IMR-90 (cell line): ENCODE data around the gene XRN2.

ENCODE experiments used
- CEBPB ChIP-seq: IDR thresholded peaks from 2 replicates; pipeline ENCODE4 v1.6.1; 2012; ENCODE audit warnings: low read depth, low read length, improper control_type of control experiment
- CHD1 ChIP-seq: IDR thresholded peaks from 2 replicates; pipeline ENCODE4 v1.6.1; 2012; ENCODE audit warnings: low read depth, low read length, improper control_type of control experiment
- CTCF ChIP-seq: conservative IDR thresholded peaks from 2 replicates; pipeline ENCODE4 v1.5.1; 2012; ENCODE audit warnings: mild to moderate bottlenecking, low read depth, low read length, improper control_type of control experiment
- FOS ChIP-seq: fragments of 150-350 bp; IDR thresholded peaks from 2 replicates; pipeline ENCODE4 v1.6.1; 2016; ENCODE audit warnings: low read depth, low read length
- MAFK ChIP-seq: IDR thresholded peaks from 2 replicates; pipeline ENCODE4 v1.6.1; 2012; ENCODE audit warnings: low read depth, low read length, improper control_type of control experiment
- MAZ ChIP-seq: IDR thresholded peaks from 2 replicates; pipeline ENCODE4 v1.6.1; 2012; ENCODE audit warnings: low read depth, mild to moderate bottlenecking, low read length, improper control_type of control experiment, moderate library complexity, borderline replicate concordance
- POLR2A ChIP-seq: IDR thresholded peaks from 2 replicates; pipeline ENCODE4 v1.6.1; 2012; ENCODE audit warnings: mild to moderate bottlenecking, low read depth, low read length
- RAD21 ChIP-seq: IDR thresholded peaks from 2 replicates; pipeline ENCODE4 v1.6.1; 2012; ENCODE audit warnings: low read length, improper control_type of control experiment
- RFX5 ChIP-seq: IDR thresholded peaks from 2 replicates; pipeline ENCODE4 v1.8.0; 2012; ENCODE audit warnings: low read depth, mild to moderate bottlenecking, low read length, moderate library complexity
- SMC3 ChIP-seq: fragments of 150-350 bp; IDR thresholded peaks from 2 replicates; pipeline ENCODE4 v1.6.1; 2016; ENCODE audit warnings: low read depth, mild to moderate bottlenecking, antibody characterized with exemption, low read length, moderate library complexity
- USF2 ChIP-seq: fragments of 150-350 bp; IDR thresholded peaks from 2 replicates; pipeline ENCODE4 v1.6.1; 2017; ENCODE audit warnings: mild to moderate bottlenecking, antibody characterized with exemption, low read length, low read depth

- TF ChIP-seq CTCF (no peak), MAFK (no peak), SMC3 (no peak), POLR2A (no peak), FOS (no peak), USF2 (no peak), RFX5 (no peak), RAD21 (no peak), CEBPB (no peak), CHD1 (no peak), MAZ (no peak)
Measured at GRCh38 chr20:21265261-21266190, 37.6 kb upstream of the XRN2 start.
